Ramos (cell line): ENCODE results near the gene CEP57L1.

Experiments
- in situ Hi-C: fragments of 300-500 bp; cut with MboI; formaldehyde crosslinking; loops from one replicate; pipeline ENCODE4 v1.14.3; 2022; ENCODE audit warnings: low sequenced_read_pairs; ENCODE audit not compliant: unreplicated experiment

Gene CEP57L1

GRCh38 chr6:109095036-109095834 lies at the start of gene CEP57L1:
CEP57L1 (plus strand) TSS chr6:109095507; CDS start chr6:109145222, 49,715 bp downstream.
- in situ Hi-C loops = no loop called here

- in situ Hi-C loops = no loop called here
Observed at GRCh38 chr6:109048176-109048575, 47.1 kb upstream of the CEP57L1 start.

- in situ Hi-C loops = no loop called here
Observed at GRCh38 chr6:109048670-109049415, 46.5 kb upstream of the CEP57L1 start.

GRCh38 chr6:109050012-109050411 lies 45.3 kb upstream of the CEP57L1 start:
- in situ Hi-C loops = no loop called here

GRCh38 chr6:109050447-109051102 lies 44.7 kb upstream of the CEP57L1 start:
- in situ Hi-C loops = no loop called here

GRCh38 chr6:109051301-109052017 lies 43.8 kb upstream of the CEP57L1 start:
- in situ Hi-C loops = no loop called here

- in situ Hi-C loops = no loop called here
Observed at GRCh38 chr6:109052018-109052651, 43.2 kb upstream of the CEP57L1 start.

- in situ Hi-C loops = no loop called here
Observed at GRCh38 chr6:109052852-109053251, 42.5 kb upstream of the CEP57L1 start.

GRCh38 chr6:109053336-109053735 lies 42.0 kb upstream of the CEP57L1 start:
- in situ Hi-C loops = no loop called here

- in situ Hi-C loops = no loop called here
Observed at GRCh38 chr6:109055771-109056235, 39.5 kb upstream of the CEP57L1 start.

- in situ Hi-C loops = no loop called here
Observed at GRCh38 chr6:109056661-109057060, 38.6 kb upstream of the CEP57L1 start.

GRCh38 chr6:109058620-109059019 lies 36.7 kb upstream of the CEP57L1 start:
- in situ Hi-C loops = no loop called here

GRCh38 chr6:109059153-109059552 lies 36.2 kb upstream of the CEP57L1 start:
- in situ Hi-C loops = no loop called here

GRCh38 chr6:109059571-109060021 lies 35.7 kb upstream of the CEP57L1 start:
- in situ Hi-C loops = no loop called here

- in situ Hi-C loops = no loop called here
Observed at GRCh38 chr6:109060571-109060970, 34.7 kb upstream of the CEP57L1 start.

GRCh38 chr6:109062216-109062615 lies 33.1 kb upstream of the CEP57L1 start:
- in situ Hi-C loops = no loop called here

- in situ Hi-C loops = no loop called here
Observed at GRCh38 chr6:109062767-109063352, 32.4 kb upstream of the CEP57L1 start.

- in situ Hi-C loops = loop anchor here (5.0 kb wide), 1 partner anchor 527 kb away; no protein-coding TSS in a partner anchor
Observed at GRCh38 chr6:109069746-109070145, 25.6 kb upstream of the CEP57L1 start.
